K562 (cell line): Measurements from ENCODE around the gene ASB14. TPM values are rescaled to one million over a fixed set of nuclear protein-coding genes. Genes with fewer than 3 reads are reported as not detected.

Source experiments
- ATAC-seq: fragments of 200-7000 bp; cut with Tn5 transposase; 3 replicates; pipeline ENCODE4 v1.9.1; 2020; ENCODE audit warnings: moderate library complexity
- BruUV-seq: library from RNA; stranded (reverse); fragments of 400-500 nt; replicated peaks from 2 replicates; lab custom pipeline; 2021; lab: Mats Ljungman, UMichigan
- CTCF ChIA-PET: fragments of 300-600 bp; formaldehyde crosslinking; extraction: SDS; loops from one replicate; lab custom pipeline; 2021; ENCODE audit warnings: low intra/inter-chr PET ratio; lab: Yijun Ruan, JAX
- POLR2A ChIA-PET: fragments of 300-600, 350-650 bp; sonication (Branson Sonifier 250); formaldehyde crosslinking; extraction: SDS; loops from one replicate; lab custom pipeline; 2021; ENCODE audit warnings: antibody characterized with exemption, inconsistent platforms; lab: Yijun Ruan, JAX
- DNase-seq, 4 experiments: peaks; one replicate each; pipeline versions ENCODE4 v3.0.0 to v3.0.0-alpha.2; 2011 to 2018; ENCODE audit warnings: low spot score in 3 of 4, mixed read lengths in 3 of 4; ENCODE audit errors: extremely low read depth in 1 of 4
- FAIRE-seq: peaks from 2 replicates; lab custom pipeline; 2011; peaks lifted over from hg19 to GRCh38; lab: Jason Lieb, UNC
- H2AFZ ChIP-seq: 2 replicates; pipeline ENCODE4 v1.6.0; 2011; ENCODE audit warnings: low read depth, low read length, control low read depth, inconsistent platforms
- H3K27ac ChIP-seq: fragments of 200-600 bp; 3 replicates; pipeline ENCODE4 v1.8.0; 2011; ENCODE audit warnings: low read depth, mild to moderate bottlenecking, control low read depth, inconsistent platforms, low read length, moderate library complexity, mixed read lengths; ENCODE audit errors: extremely low read depth
- H3K27me3 ChIP-seq, 2 experiments: fragments of 300-600 bp in 1 of 2; 2 replicates in 1 of 2; 3 replicates in 1 of 2; pipeline versions ENCODE4 v1.6.0 to v1.8.0; 2011; ENCODE audit warnings: inconsistent platforms in 2 of 2, low read length in 2 of 2, mild to moderate bottlenecking in 1 of 2, mixed read lengths in 1 of 2, moderate library complexity in 1 of 2; ENCODE audit not compliant: control insufficient read depth in 2 of 2, insufficient read depth in 2 of 2
- H3K36me3 ChIP-seq: fragments of 300-600 bp; 3 replicates; pipeline ENCODE4 v1.8.0; 2011; ENCODE audit warnings: mild to moderate bottlenecking, low read length, inconsistent platforms; ENCODE audit not compliant: control insufficient read depth, insufficient read depth
- H3K4me1 ChIP-seq, 2 experiments: fragments of 200-600 bp in 1 of 2; replicated peaks in 1 of 2; 2 replicates in 1 of 2; 3 replicates in 1 of 2; pipeline versions ENCODE4 v1.5.1 to v1.8.0; 2011; ENCODE audit warnings: inconsistent platforms in 2 of 2, low read length in 2 of 2, mild to moderate bottlenecking in 1 of 2, mixed read lengths in 1 of 2, moderate library complexity in 1 of 2; ENCODE audit not compliant: control insufficient read depth in 2 of 2, insufficient read depth in 2 of 2
- H3K4me2 ChIP-seq: 2 replicates; pipeline ENCODE4 v1.6.1; 2011; ENCODE audit warnings: low read length, control low read depth, inconsistent platforms, mixed read lengths; ENCODE audit not compliant: insufficient read depth
- H3K4me3 ChIP-seq: fragments of 200-600 bp; sonication (generic), shearing (Covaris generic); 2 replicates; pipeline ENCODE4 v1.5.1; 2016; ENCODE audit warnings: control low read depth, inconsistent platforms
- H3K79me2 ChIP-seq: fragments of 200-600 bp; 3 replicates; pipeline ENCODE4 v1.8.0; 2011; ENCODE audit warnings: low read length, inconsistent platforms; ENCODE audit not compliant: control insufficient read depth, insufficient read depth
- H3K9ac ChIP-seq, 2 experiments: 2 replicates each; pipeline versions ENCODE4 v1.6.0 to v1.6.1; 2011; ENCODE audit warnings: low read depth in 2 of 2, low read length in 2 of 2, control low read depth in 1 of 2, inconsistent platforms in 1 of 2, mild to moderate bottlenecking in 1 of 2, mixed read lengths in 1 of 2; ENCODE audit not compliant: insufficient read depth in 1 of 2
- H3K9me1 ChIP-seq: one replicate; pipeline ENCODE4 v1.6.0; 2011; ENCODE audit warnings: inconsistent platforms, mild to moderate bottlenecking, low read length, moderate library complexity; ENCODE audit not compliant: control insufficient read depth, insufficient read depth
- H3K9me3 ChIP-seq: replicated peaks from 2 replicates; pipeline ENCODE4 v1.5.1; 2011; ENCODE audit warnings: low read depth, low read length, inconsistent platforms; ENCODE audit not compliant: control insufficient read depth, insufficient read depth
- H4K20me1 ChIP-seq: replicated peaks from 2 replicates; pipeline ENCODE4 v1.6.1; 2011; ENCODE audit warnings: low read length, inconsistent platforms, mixed read lengths; ENCODE audit not compliant: control insufficient read depth, insufficient read depth
- C11orf30 ChIP-seq: fragments of 450-650 bp; IDR thresholded peaks from 2 replicates; pipeline ENCODE4 v1.6.1; 2016; ENCODE audit warnings: low read depth, mild to moderate bottlenecking
- IRF2 ChIP-seq: sonication (generic); formaldehyde crosslinking; IDR thresholded peaks from 2 replicates; pipeline ENCODE4 v1.8.1; 2022; ENCODE audit warnings: mild to moderate bottlenecking, missing genetic modification reagents
- PHB ChIP-seq: fragments of 250-450 bp; sonication (Bioruptor Pico); IDR thresholded peaks from 2 replicates; pipeline ENCODE4 v1.5.0; 2021
- PHF8 ChIP-seq: fragments of 200-600 bp; sonication (generic); IDR thresholded peaks from 2 replicates; pipeline ENCODE4 v1.6.1; 2012; ENCODE audit warnings: mixed run types, mild to moderate bottlenecking, inconsistent platforms, low read length, moderate library complexity, borderline replicate concordance
- PHTF2 ChIP-seq: fragments of 250-450 bp; sonication (Bioruptor Pico); IDR thresholded peaks from 2 replicates; pipeline ENCODE4 v1.5.0; 2021; ENCODE audit warnings: mild to moderate bottlenecking
- PRMT5 ChIP-seq: sonication (generic); formaldehyde crosslinking; IDR thresholded peaks from 2 replicates; pipeline ENCODE4 v1.5.0; 2020; ENCODE audit warnings: missing genetic modification reagents
- ZFP36 ChIP-seq: fragments of 150-350 bp; IDR thresholded peaks from 2 replicates; pipeline ENCODE4 v1.6.1; 2018; ENCODE audit warnings: low read length, low read depth; ENCODE audit not compliant: partially characterized antibody
- ZNF133 ChIP-seq: fragments of 250-450 bp; sonication (Bioruptor Pico); IDR thresholded peaks from 2 replicates; pipeline ENCODE4 v1.4.0; 2020; ENCODE audit warnings: mild to moderate bottlenecking
- ZNF57 ChIP-seq: fragments of 450-650 bp; formaldehyde crosslinking; IDR thresholded peaks from 2 replicates; pipeline ENCODE4 v1.4.0; 2020; ENCODE audit warnings: mild to moderate bottlenecking, moderate library complexity
- in situ Hi-C: fragments of 300-500 bp; cut with MboI; formaldehyde crosslinking; loops from 4 replicates; pipeline ENCODE4 v1.15.0; 2018; ENCODE audit warnings: inconsistent platforms, mixed read lengths
- intact Hi-C: fragments of 100-400 bp; cut with micrococcal nuclease; formaldehyde crosslinking; loops from 2 replicates; pipeline ENCODE4 v1.14.2; 2022
- polyA plus RNA-seq, 8 experiments: library from polyadenylated mRNA; depleted of rRNA in 4 of 8; stranded (reverse) in 5 of 8; unstranded in 3 of 8; fragments of >200 nt; fragmentation: Nextera tagmentation in 2 of 8; fragmentation: Illumina TruSeq in 1 of 8; extraction: Ambion mirVana in 2 of 8; extraction: Trizol in 1 of 8; gene quantifications; 2 replicates each; pipeline versions ENCODE4 v1.2.1 to v1.2.3, GENCODE V29; 2011 to 2014; ENCODE audit warnings: inconsistent platforms in 1 of 8, missing spikeins in 1 of 8
- total RNA-seq, 7 experiments: library from RNA; depleted of rRNA in 6 of 7; stranded (reverse); fragments of >200 nt in 6 of 7; fragmentation: Illumina TruSeq in 2 of 7; extraction: Trizol in 2 of 7; gene quantifications; 2 replicates each; pipeline versions ENCODE4 v1.2.1 to v1.2.3, GENCODE V29; 2011 to 2021; ENCODE audit warnings: low replicate concordance in 1 of 7
- TF ChIP-seq, protein P1 (sequence below): fragments of 250-450 bp; sonication (Bioruptor Pico); IDR thresholded peaks from 2 replicates; pipeline ENCODE4 v1.4.0; 2020; ENCODE audit warnings: mild to moderate bottlenecking, moderate library complexity
- TF ChIP-seq, protein P2 (sequence below), 2 experiments: fragments of 450-650 bp; formaldehyde crosslinking in 1 of 2; IDR thresholded peaks; 2 replicates each; pipeline versions ENCODE4 v1.4.0 to v1.6.1; 2014 to 2020; ENCODE audit warnings: mild to moderate bottlenecking in 2 of 2, borderline replicate concordance in 1 of 2, low read depth in 1 of 2
- TF ChIP-seq, protein P3 (sequence below): sonication (generic); IDR thresholded peaks from 2 replicates; pipeline ENCODE4 v1.6.1; 2016

ASB14 gene
- total and polyA plus RNA-seq, 9 of the 15 experiments (the other 6 are each of a cell fraction or from before 2014, with no cell fraction given), result 0.01 to 0.07 TPM; not detected in 7

DNA sequence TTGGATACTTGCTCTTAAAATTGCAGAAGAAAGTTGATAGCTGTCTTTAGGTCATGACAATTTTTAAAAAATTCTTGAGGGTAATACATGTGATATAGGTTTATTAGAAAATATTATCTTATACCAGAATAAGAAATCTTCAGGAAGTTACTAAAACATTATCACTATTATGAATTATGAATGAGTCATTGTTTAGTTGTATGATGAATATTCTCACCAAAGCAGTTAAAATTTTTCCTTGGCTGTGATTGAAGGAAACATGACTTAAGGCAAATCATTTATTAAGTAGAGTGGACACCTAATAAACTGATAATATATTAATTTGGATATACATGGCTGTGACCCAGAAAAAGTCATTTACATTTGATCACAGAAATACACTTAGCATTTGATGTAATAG lies 34.8 kb downstream of the ASB14 start:
- no peak for DNase-seq
- no peaks in the 10 kb centered on the region for H4K20me1 ChIP-seq
- intact Hi-C loops (no loop called here), in situ Hi-C loops (no loop called here)
- CTCF ChIA-PET, result no interaction called here
- ATAC-seq, result no peak
- no peak overlapping the region for H3K27ac ChIP-seq
- no peaks in the 10 kb centered on the region for H3K9me1 ChIP-seq
- FAIRE-seq, result no peak
- BruUV-seq, result no TSS peak
- peaks cover 13% of the 10 kb centered on the region; the same call in 1 of the 3 replicates for H3K36me3 ChIP-seq
- H3K9ac ChIP-seq, result no peak overlapping the region
- H3K4me1 ChIP-seq, result no peaks in the 10 kb centered on the region
- no peak overlapping the region for H3K4me2 ChIP-seq
- POLR2A ChIA-PET, result no interaction called here
- H3K4me3 ChIP-seq, result no peak overlapping the region
- no peak overlapping the region for H2AFZ ChIP-seq
- no peaks in the 10 kb centered on the region for H3K79me2 ChIP-seq
- H3K27me3 ChIP-seq, result no peaks in the 10 kb centered on the region
- no peaks in the 10 kb centered on the region for H3K9me3 ChIP-seq
- TF ChIP-seq PHB (CRISPR knock-in tag) (no peak), PHTF2 (no peak), ZFP36 (no peak), ZNF57 (no peak), C11orf30 (no peak), PHF8 (no peak), ZNF133 (no peak), PRMT5 (no peak), IRF2 (CRISPR knock-in tag) (no peak)
- TF ChIP-seq, protein P1, sequence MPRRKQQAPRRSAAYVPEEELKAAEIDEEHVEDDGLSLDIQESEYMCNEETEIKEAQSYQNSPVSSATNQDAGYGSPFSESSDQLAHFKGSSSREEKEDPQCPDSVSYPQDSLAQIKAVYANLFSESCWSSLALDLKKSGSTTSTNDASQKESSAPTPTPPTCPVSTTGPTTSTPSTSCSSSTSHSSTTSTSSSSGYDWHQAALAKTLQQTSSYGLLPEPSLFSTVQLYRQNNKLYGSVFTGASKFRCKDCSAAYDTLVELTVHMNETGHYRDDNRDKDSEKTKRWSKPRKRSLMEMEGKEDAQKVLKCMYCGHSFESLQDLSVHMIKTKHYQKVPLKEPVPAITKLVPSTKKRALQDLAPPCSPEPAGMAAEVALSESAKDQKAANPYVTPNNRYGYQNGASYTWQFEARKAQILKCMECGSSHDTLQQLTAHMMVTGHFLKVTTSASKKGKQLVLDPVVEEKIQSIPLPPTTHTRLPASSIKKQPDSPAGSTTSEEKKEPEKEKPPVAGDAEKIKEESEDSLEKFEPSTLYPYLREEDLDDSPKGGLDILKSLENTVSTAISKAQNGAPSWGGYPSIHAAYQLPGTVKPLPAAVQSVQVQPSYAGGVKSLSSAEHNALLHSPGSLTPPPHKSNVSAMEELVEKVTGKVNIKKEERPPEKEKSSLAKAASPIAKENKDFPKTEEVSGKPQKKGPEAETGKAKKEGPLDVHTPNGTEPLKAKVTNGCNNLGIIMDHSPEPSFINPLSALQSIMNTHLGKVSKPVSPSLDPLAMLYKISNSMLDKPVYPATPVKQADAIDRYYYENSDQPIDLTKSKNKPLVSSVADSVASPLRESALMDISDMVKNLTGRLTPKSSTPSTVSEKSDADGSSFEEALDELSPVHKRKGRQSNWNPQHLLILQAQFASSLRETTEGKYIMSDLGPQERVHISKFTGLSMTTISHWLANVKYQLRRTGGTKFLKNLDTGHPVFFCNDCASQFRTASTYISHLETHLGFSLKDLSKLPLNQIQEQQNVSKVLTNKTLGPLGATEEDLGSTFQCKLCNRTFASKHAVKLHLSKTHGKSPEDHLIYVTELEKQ (CRISPR knock-in tag), result no peak
- TF ChIP-seq, protein P2, sequence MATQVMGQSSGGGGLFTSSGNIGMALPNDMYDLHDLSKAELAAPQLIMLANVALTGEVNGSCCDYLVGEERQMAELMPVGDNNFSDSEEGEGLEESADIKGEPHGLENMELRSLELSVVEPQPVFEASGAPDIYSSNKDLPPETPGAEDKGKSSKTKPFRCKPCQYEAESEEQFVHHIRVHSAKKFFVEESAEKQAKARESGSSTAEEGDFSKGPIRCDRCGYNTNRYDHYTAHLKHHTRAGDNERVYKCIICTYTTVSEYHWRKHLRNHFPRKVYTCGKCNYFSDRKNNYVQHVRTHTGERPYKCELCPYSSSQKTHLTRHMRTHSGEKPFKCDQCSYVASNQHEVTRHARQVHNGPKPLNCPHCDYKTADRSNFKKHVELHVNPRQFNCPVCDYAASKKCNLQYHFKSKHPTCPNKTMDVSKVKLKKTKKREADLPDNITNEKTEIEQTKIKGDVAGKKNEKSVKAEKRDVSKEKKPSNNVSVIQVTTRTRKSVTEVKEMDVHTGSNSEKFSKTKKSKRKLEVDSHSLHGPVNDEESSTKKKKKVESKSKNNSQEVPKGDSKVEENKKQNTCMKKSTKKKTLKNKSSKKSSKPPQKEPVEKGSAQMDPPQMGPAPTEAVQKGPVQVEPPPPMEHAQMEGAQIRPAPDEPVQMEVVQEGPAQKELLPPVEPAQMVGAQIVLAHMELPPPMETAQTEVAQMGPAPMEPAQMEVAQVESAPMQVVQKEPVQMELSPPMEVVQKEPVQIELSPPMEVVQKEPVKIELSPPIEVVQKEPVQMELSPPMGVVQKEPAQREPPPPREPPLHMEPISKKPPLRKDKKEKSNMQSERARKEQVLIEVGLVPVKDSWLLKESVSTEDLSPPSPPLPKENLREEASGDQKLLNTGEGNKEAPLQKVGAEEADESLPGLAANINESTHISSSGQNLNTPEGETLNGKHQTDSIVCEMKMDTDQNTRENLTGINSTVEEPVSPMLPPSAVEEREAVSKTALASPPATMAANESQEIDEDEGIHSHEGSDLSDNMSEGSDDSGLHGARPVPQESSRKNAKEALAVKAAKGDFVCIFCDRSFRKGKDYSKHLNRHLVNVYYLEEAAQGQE (IDR thresholded peaks at IDR 0.05; ENCODE audit: borderline replicate concordance), result no peak
- TF ChIP-seq, protein P2 (CRISPR knock-in tag; IDR thresholded peaks at IDR 0.05; ENCODE audit: low read depth), result no peak
- TF ChIP-seq, protein P3, sequence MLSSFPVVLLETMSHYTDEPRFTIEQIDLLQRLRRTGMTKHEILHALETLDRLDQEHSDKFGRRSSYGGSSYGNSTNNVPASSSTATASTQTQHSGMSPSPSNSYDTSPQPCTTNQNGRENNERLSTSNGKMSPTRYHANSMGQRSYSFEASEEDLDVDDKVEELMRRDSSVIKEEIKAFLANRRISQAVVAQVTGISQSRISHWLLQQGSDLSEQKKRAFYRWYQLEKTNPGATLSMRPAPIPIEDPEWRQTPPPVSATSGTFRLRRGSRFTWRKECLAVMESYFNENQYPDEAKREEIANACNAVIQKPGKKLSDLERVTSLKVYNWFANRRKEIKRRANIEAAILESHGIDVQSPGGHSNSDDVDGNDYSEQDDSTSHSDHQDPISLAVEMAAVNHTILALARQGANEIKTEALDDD, result no peak
